Medulla oblongata (tissue), 1 donor: ENCODE results near the gene ANO1.
"Not testable (repeated sequence)": the region's sequence is repeated elsewhere in the genome, so short reads cannot be mapped to it uniquely, and the experiment has no call there.

ENCODE experiments used
- DNase-seq: peaks from one replicate; pipeline ENCODE4 v3.0.0-alpha.2; 2015; ENCODE audit errors: extremely low spot score

ANO1 gene

DNA sequence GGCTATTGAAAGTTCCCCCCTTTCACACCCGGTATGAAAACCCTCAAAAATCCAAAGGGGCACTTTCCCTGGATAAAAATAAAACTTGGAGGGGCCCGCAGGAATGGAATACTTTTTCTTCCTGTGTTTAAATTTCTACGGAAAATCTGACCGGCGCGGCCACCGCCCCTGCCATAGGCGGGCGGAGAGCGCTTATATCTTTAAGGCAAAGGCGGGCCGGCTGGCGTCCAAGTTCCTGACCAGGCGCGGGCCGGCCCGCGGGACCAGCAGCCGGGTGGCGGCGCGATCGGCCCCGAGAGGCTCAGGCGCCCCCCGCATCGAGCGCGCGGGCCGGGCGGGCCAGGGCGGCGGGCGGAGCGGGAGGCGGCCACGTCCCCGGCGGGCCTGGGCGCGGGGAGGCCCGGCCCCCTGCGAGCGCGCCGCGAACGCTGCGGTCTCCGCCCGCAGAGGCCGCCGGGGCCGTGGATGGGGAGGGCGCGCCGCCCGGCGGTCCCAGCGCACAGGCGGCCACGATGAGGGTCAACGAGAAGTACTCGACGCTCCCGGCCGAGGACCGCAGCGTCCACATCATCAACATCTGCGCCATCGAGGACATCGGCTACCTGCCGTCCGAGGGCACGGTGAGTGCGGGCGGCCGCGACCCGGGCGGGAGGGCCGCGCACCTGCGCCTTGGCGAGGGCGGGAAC, at the start of gene ANO1:
Gene ANO1, plus strand, starts transcription at position 223 of the 686 bp plus-strand sequence. Its CDS starts 290 bp downstream, at position 513.
- DNase-seq: no peak

DNA sequence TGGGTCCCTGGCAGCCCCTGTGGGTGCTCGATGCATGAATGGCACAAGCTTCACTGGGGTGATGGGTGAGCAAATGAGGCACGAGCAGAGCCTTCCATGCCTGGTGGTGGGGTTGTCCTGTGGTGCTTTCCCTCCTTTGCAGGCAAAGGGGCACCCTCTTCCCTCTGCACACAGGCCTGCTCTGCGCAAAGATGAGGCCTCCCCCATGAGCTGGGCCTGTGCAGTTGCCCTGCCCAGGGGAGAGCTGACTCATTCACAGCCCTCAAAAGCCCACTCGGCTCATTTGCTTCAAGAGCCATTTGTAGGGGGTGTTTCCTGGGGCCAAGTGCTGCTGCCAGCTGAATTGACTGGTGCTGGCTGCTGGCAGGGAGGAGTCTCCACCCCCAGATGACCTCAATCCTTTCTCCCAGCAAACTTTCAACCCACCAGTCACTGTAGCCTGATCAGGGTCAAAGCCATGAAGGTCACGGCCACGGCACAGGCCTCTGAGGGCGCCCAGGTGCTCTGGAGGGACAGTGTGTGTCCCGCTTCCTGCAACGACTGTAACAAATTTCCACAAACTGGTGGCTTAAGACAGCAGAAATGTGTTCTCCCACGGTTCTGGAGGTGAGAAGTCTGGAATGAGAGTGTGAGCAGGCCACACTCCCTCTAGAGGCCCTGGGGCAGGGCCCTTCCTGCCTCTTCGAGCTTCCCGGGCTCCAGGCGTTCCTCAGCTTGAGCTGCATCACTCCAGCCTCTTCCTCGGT, 48.8 kb upstream of the ANO1 start:
- no peak for DNase-seq

DNA sequence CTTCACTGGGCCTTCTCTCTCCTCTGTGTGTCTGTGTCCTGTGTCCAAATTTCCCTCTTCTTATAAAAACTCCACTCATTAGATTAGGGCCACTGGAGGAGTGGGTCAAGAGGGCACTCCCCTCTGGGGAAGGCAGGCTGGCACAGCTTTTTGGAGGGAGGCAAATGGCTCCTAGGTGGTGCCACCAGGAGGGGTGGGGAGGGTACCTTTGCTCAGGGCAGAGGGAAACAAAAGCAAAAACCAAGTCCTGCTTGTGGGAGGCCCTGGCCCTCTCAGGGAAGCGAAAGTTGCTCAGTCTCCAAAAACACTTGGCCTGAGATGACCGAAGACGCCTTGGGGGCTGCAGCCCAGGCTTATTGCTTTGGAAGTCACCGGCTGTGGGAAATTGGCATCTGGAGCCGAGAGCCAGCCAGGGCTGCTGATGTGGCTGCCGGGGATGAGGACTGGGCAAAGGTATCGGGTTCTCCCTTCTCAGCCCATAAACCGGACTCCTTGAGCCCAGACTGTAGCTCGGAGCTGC, 48.2 kb upstream of the ANO1 start:
- DNase-seq: no peak

DNA sequence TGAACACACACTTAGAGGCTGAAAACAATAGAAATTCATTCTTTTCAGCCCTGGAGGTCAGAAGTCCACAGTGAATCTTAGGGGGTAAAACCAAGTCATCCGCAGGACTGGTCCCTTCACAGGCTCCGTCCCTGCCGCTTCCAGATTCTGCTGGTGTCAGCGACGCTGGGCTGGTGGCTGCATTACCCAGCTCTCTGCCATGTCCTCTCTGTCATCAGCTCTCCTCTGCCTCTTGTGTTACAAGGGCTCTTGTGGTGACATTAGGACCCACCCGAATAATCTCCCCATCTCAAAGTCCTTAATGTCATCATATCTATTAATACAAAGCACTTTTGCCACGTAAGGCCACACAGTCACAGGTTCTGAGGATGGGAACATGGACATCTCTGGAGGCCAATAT, 47.7 kb upstream of the ANO1 start:
- DNase-seq: no peak

DNA sequence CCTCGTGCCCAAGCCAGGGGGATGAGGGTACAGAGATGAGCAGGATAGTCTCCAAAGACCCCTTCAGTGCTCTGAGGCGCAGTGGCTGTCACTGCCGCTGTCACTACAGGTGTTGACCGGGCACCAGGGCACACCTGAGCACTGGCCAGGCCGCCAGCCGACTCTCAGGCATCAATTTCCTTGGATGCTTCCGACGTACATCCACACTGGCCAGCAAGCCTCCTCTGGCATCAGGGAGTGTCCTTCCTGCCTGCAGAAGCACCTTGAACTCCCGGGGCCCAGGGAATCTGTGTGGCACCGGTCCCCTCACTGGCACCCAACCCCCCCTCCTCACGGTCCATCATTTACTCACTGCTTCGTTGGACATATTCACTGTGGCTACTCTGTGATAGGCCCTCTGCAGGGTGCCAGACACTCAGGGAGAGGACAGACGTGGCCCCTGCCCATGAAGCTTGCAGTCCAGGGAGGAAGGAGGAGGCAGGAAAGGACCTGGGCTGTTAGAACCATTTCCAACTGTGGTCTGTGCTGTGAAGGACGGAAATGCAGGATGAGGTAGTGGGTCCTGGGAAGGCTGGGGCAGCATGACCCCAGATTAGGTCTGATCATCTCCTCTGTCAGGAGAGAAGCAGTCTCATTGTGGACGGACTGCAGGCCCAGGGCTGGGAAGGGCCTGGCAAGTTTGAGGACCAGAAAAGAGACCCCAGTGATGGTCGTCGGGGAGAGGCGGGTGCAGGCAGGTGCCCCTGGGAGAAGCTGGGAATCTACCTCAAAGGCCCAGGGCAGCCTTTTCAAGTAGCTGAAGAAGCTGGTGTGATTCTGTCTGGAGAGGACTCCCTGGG, 46.3 kb upstream of the ANO1 start:
- no peak for DNase-seq

DNA sequence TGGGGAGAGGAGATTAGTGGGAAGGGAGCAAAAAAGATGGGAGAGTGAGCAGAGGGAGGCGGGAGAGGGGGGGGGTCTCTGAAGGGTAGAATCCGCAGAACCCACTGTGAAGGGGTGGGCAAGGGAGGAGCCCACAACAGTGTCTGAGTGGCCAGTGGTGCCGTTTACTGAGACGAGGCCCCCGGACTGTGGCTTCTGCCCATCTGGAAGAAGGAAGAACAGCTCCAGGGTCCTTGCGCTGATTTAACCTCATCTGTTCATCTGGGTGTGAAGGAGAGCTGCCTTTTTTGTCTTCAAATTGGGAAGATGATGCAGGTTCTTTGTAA, 45.7 kb upstream of the ANO1 start:
- DNase-seq: no peak

DNA sequence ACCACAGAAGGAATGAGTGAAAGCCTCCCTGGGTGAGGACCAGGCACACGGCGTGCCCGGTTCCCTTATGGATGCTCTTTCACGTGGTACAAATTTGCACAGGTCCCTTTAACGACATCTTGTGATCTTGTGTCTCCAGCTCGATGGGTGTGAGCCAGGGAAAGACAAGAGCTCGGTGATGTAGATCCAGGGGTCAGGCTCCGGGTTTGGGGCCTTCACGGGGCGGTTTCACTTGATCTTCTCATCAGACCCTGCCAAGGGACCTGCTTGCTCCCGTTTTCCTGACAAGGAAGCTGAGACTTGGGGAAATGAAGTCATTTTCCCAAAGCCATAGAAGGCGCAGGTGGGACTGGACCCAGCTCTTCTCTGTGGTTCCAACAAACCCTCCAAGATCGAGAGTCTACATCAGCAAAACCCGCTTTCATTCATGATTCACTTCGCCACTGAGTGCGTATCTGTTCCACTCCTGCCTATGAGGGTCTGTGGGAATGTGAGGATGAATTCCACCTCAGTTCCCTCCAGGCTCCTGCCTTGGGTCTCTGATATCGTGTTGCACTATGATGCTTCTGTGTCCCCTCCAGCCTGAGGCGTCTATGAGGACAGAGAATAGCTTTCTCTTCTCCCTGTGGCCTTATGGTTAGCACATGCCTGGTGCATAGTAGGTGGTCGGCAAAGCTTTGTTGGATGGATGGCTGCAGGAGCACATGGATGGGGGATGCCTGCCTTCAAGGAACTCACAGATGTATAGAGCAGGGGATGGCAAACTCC, 45.0 kb upstream of the ANO1 start:
- DNase-seq: no peak

DNA sequence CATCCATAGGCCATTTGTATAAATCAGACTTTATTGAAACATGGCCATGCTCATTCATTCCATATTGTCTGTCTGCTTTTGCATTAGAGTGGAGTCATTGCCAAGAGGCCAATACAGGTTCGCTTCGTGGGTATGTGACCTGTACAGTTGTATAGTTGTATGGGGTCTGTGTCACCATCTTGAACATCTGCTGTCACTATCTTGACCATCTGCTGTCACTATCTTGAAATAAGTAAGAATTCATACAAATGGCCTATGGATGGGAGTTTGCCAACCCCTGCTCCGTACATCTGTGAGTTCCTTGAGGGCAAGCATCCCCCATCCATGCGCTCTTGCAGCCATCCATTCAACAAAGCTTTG, 44.4 kb upstream of the ANO1 start:
- DNase-seq: no peak

DNA sequence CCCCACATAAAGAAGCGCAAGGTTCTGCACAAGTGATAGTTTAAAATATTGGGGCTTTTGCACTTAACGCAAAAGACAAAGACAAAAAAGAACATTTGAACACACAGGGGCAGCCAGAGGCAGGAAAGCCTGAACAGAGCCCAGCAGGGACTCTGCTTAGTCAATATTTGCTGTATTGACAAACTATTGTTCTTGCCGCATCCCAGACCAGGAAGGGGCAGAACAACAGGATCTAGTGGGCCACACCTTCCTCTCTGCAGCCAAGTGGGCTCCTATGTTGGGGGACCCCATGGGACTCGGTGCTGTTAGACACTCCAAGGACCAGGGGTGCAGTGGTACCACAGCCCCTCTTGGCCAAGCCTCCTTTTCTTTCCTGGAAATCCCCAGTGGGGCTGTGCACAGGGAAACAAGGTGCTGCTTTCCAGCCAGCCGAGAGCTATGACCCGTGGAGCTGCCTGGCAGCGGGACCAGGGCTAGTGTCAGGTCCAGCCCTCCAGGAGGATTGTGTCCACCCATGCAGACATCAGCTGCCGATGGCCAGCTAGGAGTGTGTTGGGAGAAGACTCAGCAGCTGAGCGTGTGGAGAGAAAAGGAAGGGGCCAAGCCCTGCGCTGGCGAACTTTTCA, 43.3 kb upstream of the ANO1 start:
- no peak for DNase-seq

DNA sequence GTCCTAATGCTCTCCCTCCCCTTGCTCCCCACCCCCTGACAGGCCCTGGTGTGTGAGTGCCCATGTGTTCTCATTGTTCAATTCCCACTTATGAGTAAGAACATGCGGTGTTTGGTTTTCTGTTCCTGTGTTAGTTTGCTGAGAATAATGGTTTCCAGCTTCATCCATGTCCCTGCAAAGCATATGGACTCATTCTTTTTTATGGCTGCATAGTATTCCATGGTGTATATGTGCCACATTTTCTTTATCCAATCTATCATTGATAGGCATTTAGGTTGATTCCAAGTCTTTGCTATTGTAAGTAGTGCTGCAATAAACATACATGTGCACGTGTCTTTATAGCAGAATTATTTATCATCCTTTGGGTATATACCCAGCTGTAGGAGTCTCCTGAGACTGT, 42.5 kb upstream of the ANO1 start:
- not testable (repeated sequence) for DNase-seq

DNA sequence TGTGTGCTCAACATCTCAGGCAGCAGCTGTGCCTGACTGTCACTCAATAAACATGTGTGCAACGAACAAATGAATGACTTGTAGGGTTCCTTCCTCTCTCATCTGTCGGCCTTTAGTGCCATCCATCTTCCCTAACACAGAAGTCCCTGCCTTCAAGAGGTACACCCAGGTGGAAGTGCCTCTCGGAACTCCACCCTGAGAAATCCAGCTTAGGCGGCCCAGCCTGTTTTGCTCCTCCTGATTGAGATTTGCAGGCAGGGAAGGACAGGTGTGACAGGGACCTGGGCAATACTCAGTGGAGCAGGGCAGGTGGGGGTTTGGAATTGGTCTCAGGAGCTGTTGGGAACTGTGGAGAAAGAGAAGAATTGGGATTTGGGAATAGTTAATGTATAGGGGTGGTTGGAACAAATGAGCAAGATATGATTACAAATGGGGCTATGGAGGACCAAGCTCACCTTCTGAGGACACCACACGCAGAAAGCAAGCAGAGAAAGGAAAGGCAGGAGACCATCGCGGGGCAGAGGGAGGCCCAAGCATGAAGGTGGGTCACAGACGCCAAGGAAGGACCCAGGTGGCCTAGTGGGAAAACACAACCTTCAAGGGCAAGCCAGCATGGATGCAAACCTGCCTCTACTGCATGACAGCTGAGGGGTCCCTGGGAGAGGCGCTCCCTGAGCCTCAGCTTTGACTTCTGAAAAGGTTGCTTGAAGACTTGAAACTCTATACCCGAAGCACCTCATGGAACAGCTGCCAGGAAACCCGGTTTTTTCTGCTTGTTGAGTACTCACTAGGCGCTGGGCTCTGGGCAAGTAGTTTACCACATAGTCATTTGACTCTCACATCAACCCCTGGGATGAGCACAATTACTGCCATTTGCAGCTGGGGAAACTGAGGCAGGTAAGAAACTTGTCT, 40.9 kb upstream of the ANO1 start:
- DNase-seq: no peak

DNA sequence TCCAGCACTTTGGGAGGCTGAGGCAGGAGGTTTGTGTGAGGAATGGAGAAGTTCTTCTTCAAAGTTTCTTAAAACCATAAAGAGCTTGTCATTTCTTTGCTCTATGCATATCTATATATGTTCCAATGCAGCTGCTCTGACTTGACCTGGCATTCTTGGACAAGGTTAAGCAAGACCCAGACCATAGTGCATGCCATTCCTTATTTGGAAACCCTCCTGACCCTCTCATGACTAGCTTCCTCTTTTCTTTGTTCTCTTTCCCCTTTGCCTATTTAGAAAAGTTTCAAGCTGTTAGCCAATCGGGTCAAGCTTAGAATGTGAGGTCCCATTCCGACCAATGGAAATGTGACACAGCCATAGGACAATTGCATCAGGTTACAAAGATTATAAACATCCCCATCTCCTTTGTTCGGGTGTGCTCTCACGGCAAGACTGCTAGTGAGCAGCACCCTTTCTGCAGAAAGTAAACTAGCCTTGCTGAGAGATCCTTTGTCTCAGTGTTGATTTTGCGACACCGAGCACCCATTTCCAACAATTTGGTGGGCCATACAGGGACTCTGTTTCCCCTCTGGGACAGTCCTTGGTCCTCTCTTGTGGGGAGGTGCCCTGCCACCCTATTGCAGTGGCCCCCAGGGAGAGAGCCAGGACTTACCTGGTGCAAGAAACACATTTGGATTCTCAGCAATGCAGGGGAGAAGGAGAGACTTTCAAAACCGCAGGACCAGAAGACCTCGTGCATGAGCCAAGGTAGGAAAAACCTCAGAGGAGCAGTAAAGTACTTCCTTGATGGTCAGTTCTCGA, 39.9 kb upstream of the ANO1 start:
- DNase-seq: no peak

DNA sequence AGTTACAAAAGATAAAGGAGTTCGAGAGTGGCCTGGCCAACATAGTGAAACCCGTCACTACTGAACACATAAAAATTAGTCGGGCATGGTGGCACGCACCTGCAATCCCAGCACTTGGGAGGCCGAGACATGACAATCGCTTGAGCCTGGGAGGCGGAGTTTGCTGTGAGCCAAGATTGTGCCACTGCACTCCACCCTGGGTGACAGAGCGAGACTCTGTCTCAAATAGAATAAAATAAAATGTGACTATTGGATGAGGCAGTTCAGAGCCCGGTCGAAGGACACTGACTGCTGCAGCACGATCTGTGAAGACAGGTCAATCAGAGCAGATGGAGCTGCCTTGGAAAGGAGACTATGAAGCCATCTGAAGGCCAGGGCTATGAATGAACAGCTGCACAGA, 37.7 kb upstream of the ANO1 start:
- DNase-seq: no peak

DNA sequence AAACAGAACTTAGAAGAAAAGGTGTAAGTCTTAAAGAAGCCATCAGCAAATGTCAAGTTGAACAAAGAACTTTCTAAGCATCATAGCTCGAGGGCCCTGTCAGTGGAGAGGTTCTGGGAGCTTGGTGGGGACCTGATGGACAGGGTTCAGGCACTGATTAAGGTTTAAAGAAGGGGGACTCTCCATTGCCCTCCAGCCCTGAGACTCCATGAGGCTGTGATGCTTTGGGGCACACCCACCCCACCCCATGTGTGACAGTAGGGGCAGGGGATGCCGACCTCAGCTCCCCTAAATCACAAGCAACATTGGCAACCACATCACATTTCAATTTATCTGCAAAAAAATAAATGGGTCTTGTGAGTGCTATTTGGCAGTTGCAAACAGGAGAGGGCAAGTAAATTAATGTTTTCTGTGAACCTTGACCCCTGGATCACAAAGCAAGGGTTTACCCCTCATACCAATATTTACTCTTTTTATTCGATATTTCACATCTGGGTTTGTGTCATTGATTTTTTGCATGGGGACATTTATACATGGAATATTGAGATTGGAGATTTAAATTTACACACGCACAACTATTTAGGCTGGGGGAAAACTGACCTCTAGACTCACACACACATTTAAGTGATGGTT, 37.1 kb upstream of the ANO1 start:
- DNase-seq: no peak

DNA sequence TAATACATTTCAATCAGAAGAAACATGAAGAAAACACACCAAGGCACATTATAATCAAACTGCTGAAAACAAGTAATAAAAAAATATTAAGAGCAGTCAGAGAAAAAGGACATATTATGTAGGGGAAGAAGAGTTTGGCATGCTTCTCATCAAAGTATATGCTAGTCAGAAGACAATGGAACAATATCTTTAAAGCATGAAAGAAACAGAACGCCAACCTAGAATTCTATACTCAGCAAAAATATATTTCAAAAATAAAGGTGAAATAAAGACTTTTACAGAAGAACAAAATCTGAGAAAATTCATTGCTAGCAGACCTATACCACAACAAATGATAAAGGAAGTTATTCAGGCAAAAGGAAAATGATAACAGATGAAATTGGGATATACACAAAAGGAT, 34.6 kb upstream of the ANO1 start:
- DNase-seq: no peak

DNA sequence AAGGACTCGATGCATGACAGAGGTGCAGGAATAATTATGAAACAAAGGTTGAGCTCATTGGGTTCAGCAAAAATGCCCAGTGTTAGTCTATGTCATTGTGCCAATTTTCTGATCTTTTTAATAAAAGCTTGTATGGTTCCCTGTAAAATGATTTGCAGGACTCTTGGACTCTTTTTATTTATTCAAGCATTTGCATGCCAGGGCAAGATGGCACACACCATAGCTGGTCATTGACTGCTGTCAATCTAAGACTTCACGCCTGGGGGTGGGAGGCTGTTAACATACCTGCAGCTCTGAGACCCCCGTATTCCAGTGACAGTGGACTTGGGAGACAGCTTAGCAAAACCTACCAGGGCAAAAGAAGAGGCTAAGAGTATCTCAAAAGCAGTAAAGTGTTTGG, 32.0 kb upstream of the ANO1 start:
- no peak for DNase-seq

DNA sequence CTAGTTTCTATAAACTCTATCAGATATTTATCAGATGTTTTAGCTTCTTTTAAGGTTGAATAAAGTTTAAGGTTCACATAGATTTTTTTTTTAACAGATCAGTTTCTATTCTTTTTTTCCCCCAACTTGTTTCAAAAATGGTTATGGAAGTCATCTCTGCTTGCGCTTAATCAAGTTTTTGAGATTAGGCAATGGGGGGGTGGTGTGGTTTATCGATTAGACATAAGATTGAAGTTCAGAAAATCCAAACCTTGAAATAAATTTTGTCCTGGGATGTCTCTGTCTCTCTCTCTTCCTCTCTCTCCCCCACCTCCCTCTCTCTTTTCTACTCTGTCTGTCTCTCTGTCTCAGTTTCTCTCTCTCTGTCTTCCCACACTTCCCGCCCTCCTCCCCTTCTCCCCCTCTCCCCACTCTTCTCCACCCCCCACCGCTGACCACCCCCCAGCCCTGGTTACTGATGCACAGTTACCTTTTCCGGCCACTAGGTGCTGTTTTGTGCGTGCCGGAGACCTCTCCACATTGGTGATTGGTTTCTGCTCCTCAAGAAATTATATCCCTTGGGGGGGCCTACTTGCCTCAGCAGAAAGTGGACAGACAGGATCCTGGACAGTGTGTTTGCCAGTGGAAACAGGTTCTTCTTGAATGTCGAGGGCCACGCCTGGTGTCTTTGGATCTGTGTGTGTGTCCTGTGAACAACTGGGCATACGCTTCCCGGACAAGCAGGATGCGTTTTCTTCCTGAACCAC, 29.7 kb upstream of the ANO1 start:
- no peak for DNase-seq

DNA sequence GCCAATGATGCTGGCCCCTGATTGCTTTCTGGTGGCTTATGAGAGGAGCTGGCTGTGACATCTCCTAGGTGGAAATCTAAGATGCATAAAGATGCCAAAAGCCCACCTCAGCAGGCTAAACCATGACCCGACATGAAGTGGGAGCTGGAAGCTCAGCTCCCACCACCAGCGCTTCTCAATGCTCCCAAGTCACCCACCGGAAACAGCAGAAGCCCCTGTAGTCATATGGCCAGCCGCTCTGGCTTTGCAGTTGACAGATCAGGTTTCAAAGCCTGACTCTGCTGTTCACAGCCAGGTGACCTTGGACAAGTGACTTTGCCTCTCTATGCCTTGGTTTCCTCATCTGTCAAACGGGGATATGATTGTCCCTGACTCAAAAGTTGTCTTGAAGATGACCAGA, 29.1 kb upstream of the ANO1 start:
- DNase-seq: no peak
